HG03439 (cell line): ENCODE data around the gene SCAPER.
"Not testable (repeated sequence)": the region's sequence is repeated elsewhere in the genome, so short reads cannot be mapped to it uniquely, and the experiment has no call there.

Source experiments
- ATAC-seq: cut with Tn5 transposase; IDR thresholded peaks from one replicate; pipeline ENCODE4 v1.9.1; 2021; ENCODE audit warnings: mild to moderate bottlenecking, moderate library complexity; ENCODE audit not compliant: unreplicated experiment

Gene SCAPER

GRCh38 chr15:76863693-76864092 lies 41.4 kb downstream of the SCAPER start:
- ATAC-seq: no peak

GRCh38 chr15:76863123-76863522 lies 42.0 kb downstream of the SCAPER start:
- no peak for ATAC-seq

DNA sequence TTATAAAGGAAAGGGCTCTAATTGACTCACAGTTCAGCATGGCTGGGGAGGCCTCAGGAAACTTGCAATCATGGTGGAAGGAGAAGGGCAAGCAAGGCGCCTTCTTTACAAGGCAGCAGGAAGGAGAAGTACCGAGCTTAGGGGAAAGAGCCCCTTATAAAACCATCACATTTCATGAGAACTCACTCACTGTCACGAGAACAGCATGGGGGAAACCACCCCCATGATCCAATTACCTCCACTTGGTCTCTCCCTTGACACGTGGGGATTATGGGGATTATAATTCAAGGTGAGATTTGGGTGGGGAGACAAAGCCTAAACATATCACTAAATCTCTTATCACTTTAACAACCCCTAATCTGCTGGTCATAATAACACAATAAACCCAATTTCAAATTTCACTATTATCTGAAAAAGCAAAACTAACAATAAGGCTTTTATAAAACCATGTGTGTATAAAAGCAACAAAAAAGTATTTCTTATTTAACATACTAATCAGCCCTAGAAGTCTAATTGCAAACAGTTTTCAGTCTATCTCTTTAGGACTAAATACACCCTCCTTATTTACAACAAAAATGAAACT lies 43.2 kb downstream of the SCAPER start:
- ATAC-seq: no peak

DNA sequence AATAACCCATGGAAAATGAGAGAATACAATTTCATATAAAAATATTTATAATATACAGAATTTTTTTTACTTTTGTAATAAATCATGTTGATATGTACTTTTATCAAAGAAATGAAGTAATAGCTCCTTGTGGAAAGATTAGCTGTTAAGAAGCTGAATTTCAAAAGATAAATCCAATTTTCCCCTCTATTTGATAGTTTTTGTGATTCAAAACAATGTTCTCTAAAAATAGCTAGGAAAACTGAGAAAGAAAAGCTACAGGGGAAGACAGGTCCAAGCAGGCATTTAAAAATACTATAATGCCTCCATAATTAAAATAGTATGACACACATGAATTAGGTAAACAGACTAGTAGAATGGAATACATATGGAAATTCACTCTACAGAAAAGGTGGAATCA lies 44.9 kb downstream of the SCAPER start:
- ATAC-seq: no peak

- ATAC-seq: not testable (repeated sequence)
Measured at GRCh38 chr15:76850367-76850766, 54.8 kb downstream of the SCAPER start.

DNA sequence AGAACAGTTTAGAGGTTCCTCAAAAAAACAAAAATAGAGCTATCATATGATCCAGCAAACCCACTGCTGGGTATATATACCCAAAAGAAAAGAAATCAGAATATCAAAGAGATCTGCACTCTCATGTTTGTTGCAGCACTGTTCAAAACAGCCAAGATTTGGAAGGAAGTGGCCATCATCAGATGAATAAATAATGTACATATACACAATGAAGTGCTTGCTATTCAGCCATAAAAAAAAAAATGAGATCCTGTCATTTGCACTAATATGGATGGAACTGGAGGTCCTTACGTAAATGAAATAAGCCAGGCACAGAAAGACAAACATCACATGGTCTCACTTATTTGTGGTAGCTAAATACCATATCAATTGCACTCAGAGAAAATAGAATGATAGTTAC lies 58.4 kb downstream of the SCAPER start:
- ATAC-seq: no peak

DNA sequence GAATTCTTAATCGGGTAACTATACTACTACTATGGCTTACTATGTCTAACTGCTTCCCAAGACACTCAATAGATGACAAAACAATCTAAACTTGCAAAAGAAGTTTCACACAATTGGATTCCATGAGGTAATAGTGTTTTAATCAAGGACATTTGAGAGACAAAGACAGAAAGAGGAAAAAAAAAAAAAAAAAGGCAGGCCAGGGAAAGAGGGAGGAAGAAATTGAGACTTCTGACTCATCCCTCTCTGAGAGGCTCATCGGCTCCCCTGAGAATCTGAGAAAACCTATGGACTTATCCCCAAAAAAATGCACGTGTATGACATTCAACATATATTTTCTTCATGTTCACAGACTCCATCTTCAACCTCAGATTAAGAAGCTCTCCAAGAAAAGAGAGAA lies 61.0 kb downstream of the SCAPER start:
- ATAC-seq: no peak

DNA sequence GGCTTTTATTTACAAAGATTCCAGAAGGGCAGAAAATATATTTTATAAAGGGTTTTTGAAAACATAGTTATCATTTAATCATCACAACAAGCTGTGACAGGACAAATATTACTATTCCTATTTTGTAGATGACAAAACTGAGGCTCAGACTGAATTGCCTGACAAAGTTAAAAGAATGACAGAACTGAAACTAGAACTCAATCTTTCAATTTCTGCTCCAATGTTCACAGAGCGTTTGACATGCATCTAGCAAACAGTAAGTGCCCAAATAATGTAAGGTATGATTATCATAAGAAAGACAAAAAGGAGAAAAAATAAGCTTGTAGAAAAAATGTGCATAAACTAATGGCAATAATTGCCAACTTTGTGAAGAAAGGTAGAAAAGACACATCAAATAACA lies 61.9 kb downstream of the SCAPER start:
- ATAC-seq: no peak

GRCh38 chr15:76840830-76841460 lies 64.2 kb downstream of the SCAPER start:
- no peak for ATAC-seq

DNA sequence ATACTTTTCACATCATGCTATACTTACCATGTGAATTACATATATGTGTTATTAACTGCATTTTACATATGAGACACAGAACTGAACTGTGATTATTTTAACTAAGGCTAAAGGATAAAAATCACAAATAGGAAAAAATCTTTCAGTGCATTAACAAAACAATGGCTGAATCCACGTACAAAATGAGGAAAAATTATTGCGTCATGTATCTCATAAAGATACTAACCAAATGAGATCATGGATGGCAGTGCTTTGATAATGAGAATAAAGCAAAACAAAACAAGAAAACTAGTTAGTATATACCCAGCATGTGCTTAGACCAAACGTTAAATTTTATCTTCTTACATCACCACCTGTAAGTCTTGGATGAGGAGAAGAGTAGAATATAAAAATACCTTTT lies 66.0 kb downstream of the SCAPER start:
- ATAC-seq: no peak

GRCh38 chr15:76837474-76837873 lies 67.7 kb downstream of the SCAPER start:
- no peak for ATAC-seq

DNA sequence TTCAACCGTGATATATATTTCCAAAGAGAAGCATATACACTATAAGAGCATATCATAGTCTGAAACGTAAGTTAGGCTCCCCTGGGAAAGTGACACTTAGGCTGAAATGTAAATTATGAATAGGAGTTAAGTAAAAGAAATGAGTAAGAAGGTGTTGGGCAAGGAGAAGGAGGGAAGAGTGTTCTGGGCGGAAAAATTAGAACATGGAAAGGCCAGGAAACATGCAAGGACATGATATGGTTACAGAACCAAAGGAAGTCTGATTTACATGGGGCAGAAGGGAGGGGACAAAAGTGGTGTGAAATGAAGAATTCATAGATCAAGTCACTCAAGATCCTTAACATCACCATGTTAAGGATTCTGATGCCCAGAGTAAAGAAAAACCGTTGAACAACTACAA lies 75.2 kb downstream of the SCAPER start:
- ATAC-seq: no peak

DNA sequence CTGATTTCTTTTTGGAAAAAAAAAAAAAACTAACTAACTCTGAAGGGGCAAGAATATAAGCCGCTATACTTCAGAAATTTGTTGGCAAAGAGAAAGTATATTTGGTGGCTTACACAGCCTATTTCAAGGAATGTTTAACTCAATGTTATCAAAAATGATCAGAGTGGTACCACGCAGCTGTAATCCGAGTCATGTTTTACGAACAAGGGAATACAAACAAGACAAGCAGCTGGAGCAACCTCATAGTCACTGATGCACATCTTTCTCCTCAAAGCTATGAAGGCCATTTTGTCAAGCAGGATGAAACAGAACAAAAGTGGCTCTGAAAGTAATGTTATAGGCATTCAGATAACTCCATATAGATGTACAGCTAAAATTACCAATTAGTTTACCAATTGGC lies 81.2 kb downstream of the SCAPER start:
- ATAC-seq: no peak

GRCh38 chr15:76823303-76823702 lies 81.8 kb downstream of the SCAPER start:
- ATAC-seq: no peak

DNA sequence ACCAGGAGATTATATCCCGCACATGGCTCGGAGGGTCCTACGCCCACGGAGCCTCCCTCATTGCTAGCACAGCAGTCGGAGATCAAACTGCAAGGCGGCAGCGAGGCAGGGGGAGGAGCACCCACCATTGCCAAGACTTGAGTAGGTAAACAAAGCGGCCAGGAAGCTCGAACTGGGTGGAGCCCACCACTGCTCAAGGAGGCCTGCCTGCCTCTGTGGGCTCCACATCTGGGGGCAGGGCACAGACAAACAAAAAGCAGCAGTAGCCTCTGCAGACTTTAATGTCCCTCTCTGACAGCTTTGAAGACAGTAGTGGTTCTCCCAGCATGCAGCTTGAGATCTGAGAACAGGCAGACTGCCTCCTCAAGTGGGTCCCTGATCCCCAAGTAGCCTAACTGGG lies 86.2 kb downstream of the SCAPER start:
- ATAC-seq: not testable (repeated sequence)

- no peak for ATAC-seq
Measured at GRCh38 chr15:76815421-76815820, 89.7 kb downstream of the SCAPER start.

DNA sequence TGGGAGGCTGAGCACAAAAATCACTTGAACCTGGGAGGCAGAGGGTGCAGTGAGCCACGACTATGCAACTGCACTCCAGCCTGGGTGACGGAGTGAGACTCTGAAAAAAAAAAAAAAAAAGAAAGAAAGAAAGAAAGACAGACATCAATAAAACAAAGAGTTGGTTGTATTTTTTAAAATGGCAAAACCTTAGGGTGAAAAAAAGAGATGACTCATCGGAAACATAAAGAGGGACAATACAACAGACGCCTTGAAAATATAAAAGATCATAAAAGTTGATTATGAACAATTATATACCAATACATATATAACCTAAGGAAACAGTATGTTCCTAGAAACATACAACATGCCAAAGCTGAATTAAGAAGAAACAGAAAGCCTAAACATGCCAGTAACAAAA lies 92.8 kb downstream of the SCAPER start:
- no peak for ATAC-seq

DNA sequence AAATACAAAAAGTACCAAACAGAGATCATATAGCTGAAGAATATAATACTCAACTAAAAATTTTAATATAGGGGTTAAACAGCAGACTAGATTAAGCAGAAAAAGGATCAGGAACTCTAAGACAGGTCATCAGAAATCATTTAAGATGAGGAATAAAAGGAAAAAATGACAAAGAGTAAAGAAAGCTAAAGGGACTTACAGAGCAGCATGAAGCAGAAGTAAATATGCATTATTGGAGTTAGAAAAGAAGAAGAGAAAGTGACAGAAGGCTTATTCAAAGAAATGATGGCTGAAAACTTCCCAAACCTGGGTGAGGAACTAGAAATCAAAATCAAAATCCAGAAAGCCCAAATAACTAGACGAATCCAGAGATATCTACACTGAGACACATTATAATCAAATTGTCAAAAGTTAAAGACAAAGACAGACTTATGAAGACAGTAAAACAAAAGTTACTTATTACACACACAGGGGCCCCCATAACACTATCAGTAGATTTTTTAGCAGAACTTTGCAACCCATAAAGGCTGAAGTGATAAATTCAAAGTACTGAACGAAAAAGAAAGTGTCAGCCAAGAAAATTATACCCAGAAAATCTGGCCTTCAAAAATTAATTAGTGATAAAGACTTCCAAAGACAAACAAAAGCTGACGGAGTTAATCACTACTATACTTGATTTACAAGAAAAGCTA lies 95.6 kb downstream of the SCAPER start:
- no peak for ATAC-seq

DNA sequence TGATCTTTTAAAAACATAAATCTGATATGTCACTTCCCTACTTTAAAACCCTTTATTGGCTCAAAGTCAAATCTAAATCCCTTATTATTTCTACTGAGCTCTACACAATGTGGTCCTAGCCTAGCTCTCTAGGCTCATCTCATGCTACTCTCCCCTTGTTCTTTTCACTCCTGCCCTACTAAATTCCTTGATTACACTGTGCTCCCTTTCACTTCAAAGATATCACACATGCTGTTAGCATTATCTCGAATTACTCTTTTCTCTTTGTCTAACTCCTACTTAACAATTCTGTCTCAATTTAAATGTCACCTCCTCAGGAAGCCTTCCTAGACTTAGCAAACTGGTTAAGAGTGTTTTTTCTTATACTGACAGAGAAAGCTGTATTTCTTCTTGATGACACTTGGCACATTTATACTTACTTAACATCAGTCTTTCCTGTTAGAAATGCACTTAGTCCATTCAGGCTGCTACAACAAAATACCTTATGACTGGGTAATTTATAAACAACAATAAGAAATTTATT lies 102.0 kb downstream of the SCAPER start:
- ATAC-seq: no peak

DNA sequence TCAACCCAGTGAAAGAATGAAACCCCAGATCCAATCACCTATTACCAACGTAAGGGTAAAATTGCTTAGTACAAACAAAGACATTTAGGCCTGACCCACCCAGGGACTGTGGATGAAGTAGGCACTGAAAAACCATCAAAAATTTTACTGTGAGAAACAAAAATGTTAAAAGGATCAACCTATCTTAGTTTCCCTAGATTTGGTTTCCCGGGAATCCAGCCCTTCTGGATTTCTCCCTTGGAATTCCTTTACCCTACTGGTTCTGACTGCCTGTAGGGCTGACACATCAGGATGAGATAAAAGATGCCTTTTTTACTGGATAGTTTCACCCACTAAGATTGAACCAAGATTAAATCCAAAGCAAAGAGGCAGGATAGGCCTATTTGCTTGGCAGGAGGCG lies 102.7 kb downstream of the SCAPER start:
- no peak for ATAC-seq

GRCh38 chr15:76799760-76800159 lies 105.4 kb downstream of the SCAPER start:
- ATAC-seq: no peak

GRCh38 chr15:76795217-76795616 lies 109.9 kb downstream of the SCAPER start:
- ATAC-seq: no peak
